Neutrophil (primary cell): ENCODE measurements around the gene TUBB4A.

Experiments used
- H3K27ac ChIP-seq: fragments of 200-600 bp; sonication (generic); 2 replicates; pipeline ENCODE4 v1.5.1; 2016; ENCODE audit warnings: mild to moderate bottlenecking, moderate library complexity
- H3K27me3 ChIP-seq: fragments of 200-600 bp; sonication (generic); 2 replicates; pipeline ENCODE4 v1.6.0; 2016; ENCODE audit warnings: mild to moderate bottlenecking
- H3K36me3 ChIP-seq: fragments of 200-600 bp; sonication (generic); 2 replicates; pipeline ENCODE4 v1.5.1; 2017
- H3K4me1 ChIP-seq, 2 experiments: fragments of 200-600 bp in 1 of 2; sonication (generic) in 1 of 2; 1 replicate in 1 of 2; 2 replicates in 1 of 2; pipeline versions ENCODE4 v1.5.1 to v1.6.1; 2013 to 2016; ENCODE audit warnings: low read depth in 1 of 2, low read length in 1 of 2, mild to moderate bottlenecking in 1 of 2, moderate library complexity in 1 of 2; ENCODE audit not compliant: control insufficient read depth in 1 of 2, insufficient read depth in 1 of 2
- H3K4me3 ChIP-seq, 2 experiments: fragments of 200-600 bp in 1 of 2; sonication (generic) in 1 of 2; 1 replicate in 1 of 2; 2 replicates in 1 of 2; pipeline ENCODE4 v1.5.1; 2013 to 2016; ENCODE audit warnings: low read depth in 1 of 2, low read length in 1 of 2, mild to moderate bottlenecking in 1 of 2, moderate library complexity in 1 of 2
- H3K9me3 ChIP-seq: fragments of 200-600 bp; sonication (generic); 2 replicates; pipeline ENCODE4 v1.5.1; 2016
- TF ChIP-seq, protein P1 (sequence below): fragments of 200-600 bp; sonication (generic); IDR thresholded peaks from 2 replicates; pipeline ENCODE4 v1.5.1; 2016; ENCODE audit warnings: antibody characterized with exemption

The TUBB4A gene

GRCh38 chr19:6503407-6504201 lies 1.5 kb upstream of the TUBB4A start:
- TF ChIP-seq, protein P1, sequence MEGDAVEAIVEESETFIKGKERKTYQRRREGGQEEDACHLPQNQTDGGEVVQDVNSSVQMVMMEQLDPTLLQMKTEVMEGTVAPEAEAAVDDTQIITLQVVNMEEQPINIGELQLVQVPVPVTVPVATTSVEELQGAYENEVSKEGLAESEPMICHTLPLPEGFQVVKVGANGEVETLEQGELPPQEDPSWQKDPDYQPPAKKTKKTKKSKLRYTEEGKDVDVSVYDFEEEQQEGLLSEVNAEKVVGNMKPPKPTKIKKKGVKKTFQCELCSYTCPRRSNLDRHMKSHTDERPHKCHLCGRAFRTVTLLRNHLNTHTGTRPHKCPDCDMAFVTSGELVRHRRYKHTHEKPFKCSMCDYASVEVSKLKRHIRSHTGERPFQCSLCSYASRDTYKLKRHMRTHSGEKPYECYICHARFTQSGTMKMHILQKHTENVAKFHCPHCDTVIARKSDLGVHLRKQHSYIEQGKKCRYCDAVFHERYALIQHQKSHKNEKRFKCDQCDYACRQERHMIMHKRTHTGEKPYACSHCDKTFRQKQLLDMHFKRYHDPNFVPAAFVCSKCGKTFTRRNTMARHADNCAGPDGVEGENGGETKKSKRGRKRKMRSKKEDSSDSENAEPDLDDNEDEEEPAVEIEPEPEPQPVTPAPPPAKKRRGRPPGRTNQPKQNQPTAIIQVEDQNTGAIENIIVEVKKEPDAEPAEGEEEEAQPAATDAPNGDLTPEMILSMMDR, result no peak
- no peak overlapping the region for H3K27ac ChIP-seq
- no peak overlapping the region for H3K4me3 ChIP-seq
- H3K4me1 ChIP-seq, result peaks cover under 1 to 3% of the 10 kb centered on the region in 2 experiments
- peaks cover 57% of the 10 kb centered on the region for H3K27me3 ChIP-seq
- H3K9me3 ChIP-seq, result no peaks in the 10 kb centered on the region
- H3K36me3 ChIP-seq, result no peaks in the 10 kb centered on the region

- Histone ChIP-seq H3K9me3 (no peaks in the 10 kb centered on the region), H3K4me3 (no peak overlapping the region), H3K27ac (no peak overlapping the region), H3K36me3 (no peaks in the 10 kb centered on the region), H3K4me1 (peaks cover 5 to 7% of the 10 kb centered on the region in 2 experiments), H3K27me3 (peaks cover 57% of the 10 kb centered on the region)
- TF ChIP-seq, protein P1, result no peak
Measured at GRCh38 chr19:6500837-6501739, 1.0 kb downstream of the TUBB4A start.

DNA sequence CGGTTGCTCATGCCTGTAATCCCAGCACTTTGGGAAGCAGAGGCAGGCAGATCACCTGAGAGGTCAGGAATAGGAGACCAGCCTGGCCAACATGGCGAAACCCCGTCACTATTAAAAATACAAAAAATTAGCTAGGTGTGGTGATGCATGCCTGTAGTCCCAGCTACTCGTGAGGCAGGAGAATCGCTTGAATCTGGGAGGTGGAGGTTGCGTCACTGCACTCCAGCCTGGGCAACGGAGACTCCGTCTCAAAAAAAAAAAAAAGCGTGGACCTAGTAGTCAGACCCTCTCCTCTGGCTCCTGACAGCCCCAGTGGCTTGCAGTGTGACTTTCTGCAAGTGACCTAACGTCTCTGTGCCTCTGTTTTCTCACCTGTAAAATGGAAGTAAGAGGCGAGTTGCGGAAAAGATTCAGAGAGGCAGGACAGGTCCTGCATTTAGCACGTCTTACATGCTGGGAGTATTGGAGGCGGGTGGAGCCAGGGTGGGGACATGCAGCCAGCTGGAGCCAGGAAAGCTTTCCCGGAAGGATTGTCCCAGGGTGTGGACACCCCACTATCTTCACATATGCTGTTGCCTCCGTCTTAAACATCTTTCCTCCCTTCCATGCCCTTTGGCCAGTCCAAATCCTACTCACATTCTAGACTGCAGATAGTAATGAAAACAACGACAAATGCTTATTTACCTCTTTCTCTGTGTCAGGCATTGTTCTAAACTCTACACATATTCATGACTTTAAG lies 2.9 kb downstream of the TUBB4A start:
- Histone ChIP-seq H3K36me3 (no peaks in the 10 kb centered on the region), H3K27me3 (peaks cover 50% of the 10 kb centered on the region), H3K4me1 (peaks cover 5 to 7% of the 10 kb centered on the region in 2 experiments), H3K27ac (peak overlapping the region; percentile 31), H3K9me3 (no peaks in the 10 kb centered on the region), H3K4me3 (no peak overlapping the region)
- TF ChIP-seq, protein P1, result no peak

DNA sequence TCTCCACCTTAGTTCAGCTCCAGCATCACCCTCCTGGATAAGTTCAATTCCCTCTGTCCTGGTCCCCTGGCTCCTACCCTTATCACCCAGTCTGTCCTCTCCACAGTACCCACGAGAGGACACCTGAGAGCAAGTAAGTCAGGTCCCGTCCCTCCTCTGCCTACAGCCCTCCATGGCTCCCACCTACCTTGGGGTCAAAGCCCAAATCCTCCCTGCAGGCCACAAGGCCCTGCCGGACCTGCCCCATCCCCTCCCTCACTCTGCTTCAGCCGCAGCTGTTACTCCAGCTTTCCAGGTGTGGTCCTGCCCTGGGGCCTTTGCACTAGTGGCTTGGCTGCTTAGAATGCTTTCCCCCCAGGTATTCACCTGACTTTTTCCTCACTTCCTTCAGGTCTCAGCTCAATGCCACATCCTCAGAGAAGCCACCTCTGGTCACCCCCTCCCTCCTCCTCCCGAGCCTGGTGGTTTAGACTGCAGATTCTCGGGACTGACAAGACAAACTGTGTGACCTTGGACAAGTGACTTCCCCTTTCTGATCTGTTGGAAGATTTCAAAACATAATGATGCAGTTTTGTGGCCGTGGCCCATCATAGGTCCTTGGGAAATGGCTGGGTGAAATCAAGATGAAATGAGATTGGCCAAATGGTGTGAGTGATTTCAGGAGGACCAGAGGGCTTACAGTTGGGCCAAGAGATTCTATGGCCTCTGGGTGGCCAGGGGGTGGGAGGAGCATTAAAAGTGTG lies 3.6 kb downstream of the TUBB4A start:
- Histone ChIP-seq H3K4me3 (no peak overlapping the region), H3K36me3 (no peaks in the 10 kb centered on the region), H3K4me1 (peaks cover 5 to 7% of the 10 kb centered on the region in 2 experiments), H3K27ac (peak overlapping the region; percentile 31), H3K9me3 (no peaks in the 10 kb centered on the region), H3K27me3 (peaks cover 43% of the 10 kb centered on the region)
- TF ChIP-seq, protein P1, result no peak

- Histone ChIP-seq H3K9me3 (no peaks in the 10 kb centered on the region), H3K4me3 (no peak overlapping the region), H3K4me1 (peaks cover 5 to 7% of the 10 kb centered on the region in 2 experiments), H3K27ac (no peak overlapping the region), H3K36me3 (no peaks in the 10 kb centered on the region), H3K27me3 (peaks cover 18% of the 10 kb centered on the region)
- TF ChIP-seq, protein P1, result no peak
Measured at GRCh38 chr19:6495947-6496346, 6.2 kb downstream of the TUBB4A start.
